CD4-positive, alpha-beta T cell (primary cell): ENCODE results near the gene NKAP. TPM values are rescaled to one million over a fixed set of nuclear protein-coding genes. Genes with fewer than 3 reads are reported as not detected.

Experiments used
- ATAC-seq: fragments of 200-7000 bp; cut with Tn5 transposase; one replicate; pipeline ENCODE4 v1.10.0; 2022; ENCODE audit warnings: mild to moderate bottlenecking; ENCODE audit not compliant: poor library complexity
- CTCF ChIA-PET: fragments of 350-600 bp; sonication (Branson Sonifier 250); formaldehyde crosslinking; loops from one replicate; lab custom pipeline; 2021; ENCODE audit warnings: antibody characterized with exemption, inconsistent platforms; lab: Charles Lee
- POLR2A ChIA-PET: fragments of 350-600 bp; sonication (Branson Sonifier 250); formaldehyde crosslinking; loops from one replicate; lab custom pipeline; 2021; ENCODE audit warnings: antibody characterized with exemption, inconsistent platforms; lab: Charles Lee
- DNase-seq, 14 experiments: peaks; one replicate each; pipeline ENCODE4 v3.0.0-alpha.2; 2013 to 2020; ENCODE audit warnings: mixed read lengths in 2 of 14
- H3K27ac ChIP-seq, 2 donors: one replicate each; pipeline versions ENCODE4 v1.5.1 to v1.7.0; 2013; ENCODE audit warnings: low read length in 2 of 2, low read depth in 1 of 2, mild to moderate bottlenecking in 1 of 2
- H3K27me3 ChIP-seq, 2 experiments: 1 replicate in 1 of 2; 2 replicates in 1 of 2; pipeline versions ENCODE4 v1.6.1 to v1.7.0; 2013; ENCODE audit warnings: low read length in 2 of 2, control low read depth in 1 of 2, mild to moderate bottlenecking in 1 of 2, moderate library complexity in 1 of 2; ENCODE audit not compliant: insufficient read depth in 2 of 2, control insufficient read depth in 1 of 2
- H3K36me3 ChIP-seq: one replicate; pipeline ENCODE4 v1.6.1; 2013; ENCODE audit warnings: low read length, control low read depth; ENCODE audit not compliant: insufficient read depth
- H3K4me1 ChIP-seq: one replicate; pipeline ENCODE4 v1.6.1; 2013; ENCODE audit warnings: low read length, control low read depth; ENCODE audit not compliant: insufficient read depth
- H3K4me3 ChIP-seq: one replicate; pipeline ENCODE4 v1.5.1; 2013; ENCODE audit warnings: mild to moderate bottlenecking, low read length, moderate library complexity
- H3K9me3 ChIP-seq, 2 experiments: 1 replicate in 1 of 2; 2 replicates in 1 of 2; pipeline versions ENCODE4 v1.6.1 to v1.7.0; 2013; ENCODE audit warnings: low read length in 2 of 2, mild to moderate bottlenecking in 2 of 2, control low read depth in 1 of 2, moderate library complexity in 1 of 2; ENCODE audit not compliant: control insufficient read depth in 1 of 2, insufficient read depth in 1 of 2
- H3K27ac Mint-ChIP-seq: one replicate; pipeline ENCODE4 v1.8.0; 2020; ENCODE audit warnings: mixed read lengths
- H3K27me3 Mint-ChIP-seq: one replicate; pipeline ENCODE4 v1.8.0; 2021; ENCODE audit warnings: mixed read lengths
- H3K36me3 Mint-ChIP-seq: one replicate; pipeline ENCODE4 v1.8.0; 2021; ENCODE audit warnings: low read depth, mixed read lengths
- H3K4me1 Mint-ChIP-seq: one replicate; pipeline ENCODE4 v1.8.0; 2021; ENCODE audit warnings: low read depth, mixed read lengths
- H3K4me3 Mint-ChIP-seq: one replicate; pipeline ENCODE4 v1.8.0; 2020; ENCODE audit warnings: mild to moderate bottlenecking, mixed read lengths
- H3K9me3 Mint-ChIP-seq: one replicate; pipeline ENCODE4 v1.8.0; 2020; ENCODE audit warnings: mixed read lengths
- intact Hi-C, 2 experiments: fragments of 100-400 bp; cut with DNase I in 1 of 2; cut with micrococcal nuclease in 1 of 2; formaldehyde crosslinking; loops; one replicate each; pipeline versions ENCODE4 v1.15.1 to v1.9.0; 2023 to 2025; cut with DNase I, micrococcal nuclease
- total RNA-seq, 174 experiments: library from RNA in 2 of 174; stranded (reverse) in 2 of 174; gene quantifications; one replicate each; pipeline ENCODE4 v1.2.3 and lab custom pipeline; 2021 to 2026
- TF ChIP-seq, protein P1 (sequence below): fragments of 200-600 bp; IDR thresholded peaks from one replicate; pipeline ENCODE4 v1.8.0; 2022; ENCODE audit warnings: antibody characterized with exemption, mild to moderate bottlenecking

Gene NKAP
- total RNA-seq, 2 experiments from 2014 or later: 14.5 to 15.6 TPM

DNA sequence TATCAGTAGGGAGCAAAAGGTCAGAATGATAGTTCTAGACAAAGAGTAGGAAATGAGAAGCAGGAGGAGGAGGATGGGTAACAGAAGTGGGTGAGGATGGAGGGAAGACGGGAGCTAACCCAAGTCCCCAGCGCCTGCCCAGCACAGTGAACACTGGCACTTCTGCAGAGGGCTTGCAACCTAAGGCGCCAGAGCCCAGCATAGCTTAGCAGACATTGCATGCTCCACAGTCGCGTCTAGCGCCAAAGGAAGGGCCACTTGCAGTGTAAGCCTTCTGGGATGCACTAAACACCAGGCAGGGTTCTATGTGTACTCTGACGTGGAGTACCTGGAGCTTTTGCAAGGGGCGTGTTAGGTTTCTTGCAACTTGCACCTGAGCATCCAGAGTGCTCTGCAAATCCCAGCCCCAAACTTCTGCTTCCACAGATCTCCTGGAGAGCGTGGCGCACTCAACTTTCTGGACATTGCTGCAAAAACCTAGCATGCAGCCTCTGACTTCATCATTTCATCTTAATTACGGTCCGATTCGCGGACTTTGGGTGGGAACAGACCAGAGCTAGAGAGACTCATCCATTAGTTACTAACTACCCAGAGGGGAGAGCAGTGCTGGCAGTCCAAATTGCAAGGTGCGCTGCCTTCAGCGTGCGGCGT is 46.5 kb upstream of the NKAP start:
- intact Hi-C loops: no loop called here
- Mint-ChIP-seq H3K4me3 (no peak overlapping the region), H3K9me3 (no peaks in the 10 kb centered on the region), H3K27ac (no peak overlapping the region), H3K36me3 (no peaks in the 10 kb centered on the region), H3K27me3 (peaks cover 81% of the 10 kb centered on the region), H3K4me1 (peaks cover 6% of the 10 kb centered on the region)
- peaks cover 22% of the 10 kb centered on the region for H3K4me1 ChIP-seq
- no peaks in the 10 kb centered on the region for H3K9me3 ChIP-seq
- DNase-seq (no peak), ATAC-seq (no peak)
- no peak overlapping the region for H3K4me3 ChIP-seq
- peaks cover 30 to 51% of the 10 kb centered on the region in 2 experiments for H3K27me3 ChIP-seq
- no peak overlapping the region for H3K27ac ChIP-seq
- H3K36me3 ChIP-seq: no peaks in the 10 kb centered on the region
- POLR2A ChIA-PET: no interaction called here
- TF ChIP-seq, protein P1, sequence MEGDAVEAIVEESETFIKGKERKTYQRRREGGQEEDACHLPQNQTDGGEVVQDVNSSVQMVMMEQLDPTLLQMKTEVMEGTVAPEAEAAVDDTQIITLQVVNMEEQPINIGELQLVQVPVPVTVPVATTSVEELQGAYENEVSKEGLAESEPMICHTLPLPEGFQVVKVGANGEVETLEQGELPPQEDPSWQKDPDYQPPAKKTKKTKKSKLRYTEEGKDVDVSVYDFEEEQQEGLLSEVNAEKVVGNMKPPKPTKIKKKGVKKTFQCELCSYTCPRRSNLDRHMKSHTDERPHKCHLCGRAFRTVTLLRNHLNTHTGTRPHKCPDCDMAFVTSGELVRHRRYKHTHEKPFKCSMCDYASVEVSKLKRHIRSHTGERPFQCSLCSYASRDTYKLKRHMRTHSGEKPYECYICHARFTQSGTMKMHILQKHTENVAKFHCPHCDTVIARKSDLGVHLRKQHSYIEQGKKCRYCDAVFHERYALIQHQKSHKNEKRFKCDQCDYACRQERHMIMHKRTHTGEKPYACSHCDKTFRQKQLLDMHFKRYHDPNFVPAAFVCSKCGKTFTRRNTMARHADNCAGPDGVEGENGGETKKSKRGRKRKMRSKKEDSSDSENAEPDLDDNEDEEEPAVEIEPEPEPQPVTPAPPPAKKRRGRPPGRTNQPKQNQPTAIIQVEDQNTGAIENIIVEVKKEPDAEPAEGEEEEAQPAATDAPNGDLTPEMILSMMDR: no peak
- CTCF ChIA-PET: interaction anchor here (1.0 kb wide), 1 partner anchor 27 kb away, joined by 3 read pairs; no protein-coding TSS in a partner anchor

DNA sequence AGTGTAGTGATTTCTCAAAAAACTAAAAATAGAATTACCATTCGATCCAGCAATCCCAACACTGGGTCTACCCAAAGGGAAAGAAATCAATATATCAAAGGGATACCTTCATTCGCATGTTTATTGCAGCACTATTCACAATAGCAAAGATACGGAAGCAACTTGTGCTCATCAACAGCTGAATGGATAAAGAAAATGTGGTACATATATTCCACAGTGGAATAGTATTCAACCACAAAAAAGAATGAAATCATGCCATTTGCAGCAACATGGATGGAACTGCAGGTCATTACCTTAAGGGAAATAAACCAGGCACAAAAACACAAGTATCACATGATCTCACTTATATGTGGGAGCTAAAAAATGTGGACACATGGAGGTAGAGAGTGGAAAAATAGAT is 42.7 kb upstream of the NKAP start:
- no peaks in the 10 kb centered on the region for H3K9me3 ChIP-seq
- no peak for DNase-seq
- no peaks in the 10 kb centered on the region for H3K36me3 ChIP-seq
- Mint-ChIP-seq H3K27me3 (peaks cover 62% of the 10 kb centered on the region), H3K27ac (no peak overlapping the region), H3K36me3 (no peaks in the 10 kb centered on the region), H3K4me1 (peaks cover 6% of the 10 kb centered on the region), H3K9me3 (no peaks in the 10 kb centered on the region), H3K4me3 (no peak overlapping the region)
- H3K4me3 ChIP-seq: no peak overlapping the region
- TF ChIP-seq, protein P1: no peak
- H3K27ac ChIP-seq: no peak overlapping the region
- intact Hi-C loops: no loop called here
- H3K4me1 ChIP-seq: peaks cover 14% of the 10 kb centered on the region
- ATAC-seq: no peak
- ChIA-PET POLR2A (no interaction called here), CTCF (no interaction called here)
- peaks cover 14 to 25% of the 10 kb centered on the region in 2 experiments for H3K27me3 ChIP-seq

- H3K27me3 Mint-ChIP-seq: peaks cover 53% of the 10 kb centered on the region
- no peak overlapping the region for H3K4me3 Mint-ChIP-seq
- H3K36me3 Mint-ChIP-seq: no peaks in the 10 kb centered on the region
- no peaks in the 10 kb centered on the region for H3K4me1 ChIP-seq
- H3K4me1 Mint-ChIP-seq: no peaks in the 10 kb centered on the region
- H3K4me3 ChIP-seq: no peak overlapping the region
- H3K36me3 ChIP-seq: no peaks in the 10 kb centered on the region
- H3K27ac Mint-ChIP-seq: no peak overlapping the region
- H3K9me3 Mint-ChIP-seq: no peaks in the 10 kb centered on the region
- no peak overlapping the region for H3K27ac ChIP-seq
- H3K27me3 ChIP-seq: peaks cover 3 to 15% of the 10 kb centered on the region in 2 experiments
- TF ChIP-seq, protein P1: no peak
- ATAC-seq (no peak), DNase-seq (no peak)
- ChIA-PET POLR2A (no interaction called here), CTCF (no interaction called here)
- H3K9me3 ChIP-seq: no peaks in the 10 kb centered on the region
- intact Hi-C loops: no loop called here
Measured at GRCh38 chrX:119984652-119985051, 41.1 kb upstream of the NKAP start.
